Mucosa of gallbladder (tissue), 1 donor: ENCODE data around the gene FSD1L. TPM values are rescaled to one million over a fixed set of nuclear protein-coding genes. Genes with fewer than 3 reads are reported as not detected.
"Not testable (repeated sequence)": the region's sequence is repeated elsewhere in the genome, so short reads cannot be mapped to it uniquely, and the experiment has no call there.

ENCODE experiments used
- DNase-seq: peaks from one replicate; pipeline ENCODE4 v3.0.0-alpha.2; 2020; ENCODE audit warnings: low spot score
- total RNA-seq: library from RNA; stranded (reverse); gene quantifications from one replicate; pipeline ENCODE4 v1.2.1, GENCODE V29; 2021
- donor health status: DM: no; HTN: no; CAD: no.

FSD1L gene
- total RNA-seq, 1 donor from 2014 or later: 9.3 TPM

GRCh38 chr9:105484226-105484625, 36.4 kb downstream of the FSD1L start:
- DNase-seq: no peak

- no peak for DNase-seq
Measured at GRCh38 chr9:105485131-105485530, 37.3 kb downstream of the FSD1L start.

GRCh38 chr9:105496826-105497225, 49.0 kb downstream of the FSD1L start:
- DNase-seq: no peak

- DNase-seq: no peak
Measured at GRCh38 chr9:105497704-105498103, 49.9 kb downstream of the FSD1L start.

GRCh38 chr9:105500108-105500766, 52.4 kb downstream of the FSD1L start:
- DNase-seq: no peak

GRCh38 chr9:105501414-105501813, 53.6 kb downstream of the FSD1L start:
- no peak for DNase-seq

GRCh38 chr9:105502276-105502675, 54.4 kb downstream of the FSD1L start:
- no peak for DNase-seq

- DNase-seq: no peak
Measured at GRCh38 chr9:105503881-105504280, 56.0 kb downstream of the FSD1L start.

- DNase-seq: no peak
Measured at GRCh38 chr9:105507096-105507790, 59.4 kb downstream of the FSD1L start.

GRCh38 chr9:105508530-105508929, 60.7 kb downstream of the FSD1L start:
- no peak for DNase-seq

GRCh38 chr9:105510024-105510423, 62.2 kb downstream of the FSD1L start:
- DNase-seq: no peak

- DNase-seq: no peak
Measured at GRCh38 chr9:105511446-105511845, 63.6 kb downstream of the FSD1L start.

- DNase-seq: no peak
Measured at GRCh38 chr9:105515811-105516413, 68.1 kb downstream of the FSD1L start.

- DNase-seq: not testable (repeated sequence)
Measured at GRCh38 chr9:105519710-105520369, 72.0 kb downstream of the FSD1L start.

GRCh38 chr9:105520992-105521391, 73.2 kb downstream of the FSD1L start:
- not testable (repeated sequence) for DNase-seq

GRCh38 chr9:105522618-105523385, 75.0 kb downstream of the FSD1L start:
- DNase-seq: not testable (repeated sequence)

GRCh38 chr9:105531530-105531929, 83.7 kb downstream of the FSD1L start:
- no peak for DNase-seq

GRCh38 chr9:105535920-105536668, 88.3 kb downstream of the FSD1L start:
- no peak for DNase-seq

GRCh38 chr9:105539452-105539851, 91.6 kb downstream of the FSD1L start:
- DNase-seq: no peak

- DNase-seq: no peak
Measured at GRCh38 chr9:105541838-105542237, 94.0 kb downstream of the FSD1L start.

GRCh38 chr9:105554042-105554441, 106.2 kb downstream of the FSD1L start:
- DNase-seq: no peak
